MCF 10A (cell line): ENCODE results near the gene MRPL14. TPM values are rescaled to one million over a fixed set of nuclear protein-coding genes. Genes with fewer than 3 reads are reported as not detected.

Source experiments
- BruUV-seq: library from RNA; stranded (reverse); fragments of 400-500 nt; replicated peaks from 2 replicates; lab custom pipeline; 2021; lab: Mats Ljungman, UMichigan
- CTCF ChIA-PET: fragments of 300-600 bp; sonication (Branson Sonifier 250); formaldehyde crosslinking; extraction: SDS; loops from one replicate; lab custom pipeline; 2021; ENCODE audit warnings: antibody characterized with exemption, inconsistent platforms; lab: Yijun Ruan, JAX
- POLR2A ChIA-PET: fragments of 300-600, 350-650 bp; sonication (Branson Sonifier 250); formaldehyde crosslinking; extraction: SDS; loops from one replicate; lab custom pipeline; 2020; ENCODE audit warnings: antibody characterized with exemption, inconsistent platforms; lab: Yijun Ruan, JAX
- DNase-seq: peaks from one replicate; pipeline ENCODE4 v3.0.0-alpha.2; 2018; ENCODE audit not compliant: unreplicated experiment
- H3K27ac Mint-ChIP-seq: one replicate; pipeline ENCODE4 v1.8.0; 2022; ENCODE audit warnings: mild to moderate bottlenecking, low read depth, mixed read lengths; ENCODE audit not compliant: unreplicated experiment
- H3K27me3 Mint-ChIP-seq: one replicate; pipeline ENCODE4 v1.8.0; 2022; ENCODE audit warnings: mixed read lengths; ENCODE audit not compliant: insufficient read depth, unreplicated experiment
- H3K36me3 Mint-ChIP-seq: one replicate; pipeline ENCODE4 v1.8.0; 2022; ENCODE audit warnings: mild to moderate bottlenecking, moderate library complexity, mixed read lengths; ENCODE audit not compliant: insufficient read depth, unreplicated experiment
- H3K4me1 Mint-ChIP-seq: one replicate; pipeline ENCODE4 v1.8.0; 2022; ENCODE audit warnings: mixed read lengths; ENCODE audit not compliant: insufficient read depth, unreplicated experiment
- H3K4me3 Mint-ChIP-seq: one replicate; pipeline ENCODE4 v1.8.0; 2022; ENCODE audit warnings: mild to moderate bottlenecking, moderate library complexity, mixed read lengths; ENCODE audit not compliant: unreplicated experiment
- H3K9me3 Mint-ChIP-seq: one replicate; pipeline ENCODE4 v1.8.0; 2022; ENCODE audit warnings: mixed read lengths; ENCODE audit not compliant: unreplicated experiment
- CTCF ChIP-seq: fragments of 200-600 bp; IDR thresholded peaks from one replicate; pipeline ENCODE4 v1.8.0; 2022; ENCODE audit warnings: antibody characterized with exemption, mild to moderate bottlenecking; ENCODE audit not compliant: unreplicated experiment
- intact Hi-C: fragments of 100-400 bp; cut with micrococcal nuclease; formaldehyde crosslinking; loops from 2 replicates; pipeline ENCODE4 v1.14.1; 2022
- total RNA-seq: library from RNA; stranded (reverse); gene quantifications from 2 replicates; pipeline ENCODE4 v1.2.3, GENCODE V29; 2022

Gene MRPL14
- total RNA-seq, 1 experiment from 2014 or later, result 66.8 TPM

DNA sequence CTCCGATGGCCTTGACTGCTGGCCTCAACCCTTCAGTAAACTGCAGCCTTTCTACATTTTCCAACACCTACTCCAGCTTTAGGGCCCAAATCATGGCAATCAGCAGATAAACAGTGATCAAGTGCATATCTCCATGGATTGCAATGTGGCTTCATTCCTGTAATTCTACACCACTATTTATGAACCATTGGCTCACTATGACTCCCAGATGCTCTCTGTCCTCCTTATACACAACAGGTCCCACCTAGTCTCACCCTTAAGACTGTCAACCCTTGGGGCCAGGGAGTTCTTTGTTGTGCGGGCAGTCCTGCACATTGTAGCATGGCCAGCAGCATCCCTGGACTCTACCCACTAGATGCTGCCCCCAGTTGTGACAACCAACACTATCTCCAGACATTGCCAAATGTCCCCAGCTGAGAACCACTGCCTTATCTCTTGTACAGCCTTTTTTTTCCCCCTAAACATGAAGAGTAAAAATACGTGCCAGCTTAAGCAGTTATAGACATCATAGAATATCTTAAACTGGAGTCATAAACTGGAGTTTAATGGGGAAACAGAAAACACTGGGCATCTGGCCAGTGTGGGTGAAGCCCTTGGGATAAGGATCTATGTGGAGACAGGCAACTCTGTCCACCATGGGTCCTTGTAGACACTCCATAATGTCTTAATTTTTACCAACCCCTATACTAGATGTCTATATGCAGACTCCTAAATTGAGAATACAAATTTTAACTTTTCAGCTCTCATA is 21.1 kb downstream of the MRPL14 start:
- POLR2A ChIA-PET, result interaction anchor here (0.7 kb wide), 1 partner anchor 8 kb away, joined by 3 read pairs; no protein-coding TSS in a partner anchor
- TF ChIP-seq CTCF, result no peak
- H3K27me3 Mint-ChIP-seq, result no peaks in the 10 kb centered on the region
- no peak overlapping the region for H3K4me3 Mint-ChIP-seq
- peaks cover 6% of the 10 kb centered on the region for H3K4me1 Mint-ChIP-seq
- no TSS peak for BruUV-seq
- DNase-seq, result no peak
- H3K27ac Mint-ChIP-seq, result no peak overlapping the region
- H3K36me3 Mint-ChIP-seq, result peaks cover 39% of the 10 kb centered on the region
- intact Hi-C loops, result no loop called here
- H3K9me3 Mint-ChIP-seq, result no peaks in the 10 kb centered on the region
- CTCF ChIA-PET, result no interaction called here

- CTCF ChIA-PET, result no interaction called here
- H3K4me1 Mint-ChIP-seq, result peaks cover 6% of the 10 kb centered on the region
- POLR2A ChIA-PET, result no interaction called here
- no TSS peak for BruUV-seq
- H3K4me3 Mint-ChIP-seq, result no peak overlapping the region
- no peaks in the 10 kb centered on the region for H3K9me3 Mint-ChIP-seq
- H3K27me3 Mint-ChIP-seq, result no peaks in the 10 kb centered on the region
- H3K27ac Mint-ChIP-seq, result no peak overlapping the region
- intact Hi-C loops, result no loop called here
- no peak for TF ChIP-seq CTCF
- H3K36me3 Mint-ChIP-seq, result peaks cover 29% of the 10 kb centered on the region
- no peak for DNase-seq
Measured at GRCh38 chr6:44105146-44105545, 22.1 kb downstream of the MRPL14 start.

DNA sequence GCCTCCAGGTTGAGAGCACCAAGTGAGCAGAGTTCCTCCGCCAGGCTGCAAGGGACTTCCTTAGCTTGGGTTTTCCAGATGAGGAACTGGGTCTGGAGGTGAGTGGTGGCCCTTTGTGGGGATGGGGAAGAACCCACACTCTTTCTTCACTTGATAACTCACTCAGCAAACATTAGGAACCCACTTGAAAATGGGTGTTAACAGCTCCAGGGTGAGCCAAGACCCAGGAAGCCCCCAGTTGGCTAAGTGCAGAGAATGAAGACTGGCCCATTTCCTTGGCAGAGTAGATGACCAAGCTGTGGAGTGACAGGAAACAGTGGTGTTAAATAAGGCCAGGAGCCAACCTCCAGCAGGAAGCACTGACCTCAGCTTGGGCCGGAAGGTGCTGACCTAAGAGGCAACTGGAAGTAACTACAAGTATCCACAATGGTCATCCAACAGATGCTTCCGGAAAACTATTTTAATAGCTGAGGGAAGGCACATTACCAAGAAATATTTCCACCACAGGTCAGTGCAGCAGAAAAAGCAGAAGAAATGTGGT is 22.7 kb downstream of the MRPL14 start:
- Mint-ChIP-seq H3K4me3 (no peak overlapping the region), H3K36me3 (peaks cover 23% of the 10 kb centered on the region), H3K4me1 (peaks cover 6% of the 10 kb centered on the region), H3K27ac (no peak overlapping the region), H3K9me3 (no peaks in the 10 kb centered on the region), H3K27me3 (no peaks in the 10 kb centered on the region)
- no peak for DNase-seq
- ChIA-PET CTCF (no interaction called here), POLR2A (interaction anchor here (0.6 kb wide), 1 partner anchor 511 kb away, joined by 3 read pairs; no protein-coding TSS in a partner anchor)
- intact Hi-C loops, result no loop called here
- TF ChIP-seq CTCF, result no peak
- no TSS peak for BruUV-seq

DNA sequence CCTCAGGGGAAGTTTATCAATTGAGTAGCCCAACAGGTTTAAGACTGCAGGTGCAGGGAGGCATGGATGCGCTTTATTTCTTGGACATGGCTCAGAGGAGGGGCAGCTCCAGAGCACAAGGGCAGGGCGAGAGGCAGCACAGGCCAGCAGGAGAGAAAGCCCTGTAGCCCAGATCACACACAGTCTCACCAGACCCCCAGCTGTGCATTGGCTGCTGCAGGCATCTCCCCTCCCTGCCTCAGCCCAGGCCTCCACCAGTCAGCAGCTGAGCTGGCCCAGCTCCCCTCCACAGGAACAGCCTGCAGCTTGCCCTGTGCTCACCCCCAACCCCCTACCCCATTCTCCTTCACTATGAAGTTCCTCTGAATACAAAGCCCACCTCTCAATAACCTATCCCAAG is 24.7 kb downstream of the MRPL14 start:
- no peak for TF ChIP-seq CTCF
- Mint-ChIP-seq H3K27ac (no peak overlapping the region), H3K27me3 (no peaks in the 10 kb centered on the region), H3K9me3 (no peaks in the 10 kb centered on the region), H3K4me1 (peaks cover 9% of the 10 kb centered on the region), H3K36me3 (peaks cover 15% of the 10 kb centered on the region), H3K4me3 (no peak overlapping the region)
- no peak for DNase-seq
- intact Hi-C loops, result no loop called here
- CTCF ChIA-PET, result interaction anchor here (0.6 to 1.2 kb wide), 3 partner anchors 15 to 31 kb away, joined by 3 read pairs; no protein-coding TSS in a partner anchor
- BruUV-seq, result no TSS peak
- POLR2A ChIA-PET, result no interaction called here
